ENCODE results near the gene ESAM.

DNA sequence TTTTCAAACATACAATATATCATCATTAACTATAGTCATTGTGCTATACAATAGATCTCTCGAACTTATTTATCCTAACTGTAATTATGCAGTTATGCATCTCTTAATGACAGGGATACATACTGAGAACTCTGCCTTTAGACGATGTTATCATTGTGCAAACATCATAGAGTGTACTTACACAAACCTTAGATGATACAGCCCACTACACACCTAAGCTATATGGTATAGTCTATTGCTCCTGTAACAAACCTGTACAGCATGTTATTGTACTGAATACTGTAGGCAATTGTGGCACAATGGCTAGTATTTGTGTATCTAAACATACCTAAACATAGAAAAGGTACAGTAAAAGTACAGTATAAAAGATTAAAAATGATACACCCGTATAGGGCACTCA, 49.7 kb downstream of the ESAM start:
- no peak for TF ChIP-seq ZFX (IDR thresholded peaks at IDR 0.05; ENCODE audit: borderline replicate concordance)
- no peak for TF ChIP-seq CTCF (IDR thresholded peaks at IDR 0.05)

Data from 22Rv1 (cell line).